D721Med (cell line): ENCODE data around the gene ZNF775.

Experiments used
- DNase-seq: peaks from one replicate; pipeline ENCODE4 v3.0.0; 2011; ENCODE audit warnings: low spot score; ENCODE audit not compliant: insufficient read length
- FAIRE-seq: peaks from 2 replicates; lab custom pipeline; 2011; peaks lifted over from hg19 to GRCh38; lab: Jason Lieb, UNC
- TF ChIP-seq, protein P1 (sequence below): IDR thresholded peaks from 2 replicates; pipeline ENCODE4 v1.5.1; 2012; ENCODE audit warnings: mild to moderate bottlenecking, control low read depth; ENCODE audit not compliant: insufficient read depth; ENCODE audit errors: missing control alignments

The ZNF775 gene

DNA sequence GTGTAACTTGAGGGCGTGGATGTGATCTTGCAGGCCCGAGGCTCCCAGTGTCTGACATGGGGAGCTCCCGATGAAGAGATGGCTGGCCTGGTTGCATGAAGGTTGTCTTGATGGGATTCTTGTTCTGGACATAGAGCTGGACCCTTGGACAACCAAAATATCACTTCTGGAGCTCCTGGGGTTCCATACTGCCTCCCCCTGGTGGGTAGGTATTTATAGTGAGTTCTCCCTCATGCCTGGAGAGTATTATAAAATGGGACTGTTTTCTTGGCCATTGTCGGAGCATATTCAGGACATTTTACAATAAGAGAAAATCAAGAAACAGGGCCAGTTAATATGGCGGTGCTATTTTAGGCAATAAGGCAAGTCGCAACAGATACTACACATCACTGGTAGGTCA lies 38.7 kb downstream of the ZNF775 start:
- TF ChIP-seq, protein P1, sequence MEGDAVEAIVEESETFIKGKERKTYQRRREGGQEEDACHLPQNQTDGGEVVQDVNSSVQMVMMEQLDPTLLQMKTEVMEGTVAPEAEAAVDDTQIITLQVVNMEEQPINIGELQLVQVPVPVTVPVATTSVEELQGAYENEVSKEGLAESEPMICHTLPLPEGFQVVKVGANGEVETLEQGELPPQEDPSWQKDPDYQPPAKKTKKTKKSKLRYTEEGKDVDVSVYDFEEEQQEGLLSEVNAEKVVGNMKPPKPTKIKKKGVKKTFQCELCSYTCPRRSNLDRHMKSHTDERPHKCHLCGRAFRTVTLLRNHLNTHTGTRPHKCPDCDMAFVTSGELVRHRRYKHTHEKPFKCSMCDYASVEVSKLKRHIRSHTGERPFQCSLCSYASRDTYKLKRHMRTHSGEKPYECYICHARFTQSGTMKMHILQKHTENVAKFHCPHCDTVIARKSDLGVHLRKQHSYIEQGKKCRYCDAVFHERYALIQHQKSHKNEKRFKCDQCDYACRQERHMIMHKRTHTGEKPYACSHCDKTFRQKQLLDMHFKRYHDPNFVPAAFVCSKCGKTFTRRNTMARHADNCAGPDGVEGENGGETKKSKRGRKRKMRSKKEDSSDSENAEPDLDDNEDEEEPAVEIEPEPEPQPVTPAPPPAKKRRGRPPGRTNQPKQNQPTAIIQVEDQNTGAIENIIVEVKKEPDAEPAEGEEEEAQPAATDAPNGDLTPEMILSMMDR = no peak
- DNase-seq = no peak
- FAIRE-seq = no peak

GRCh38 chr7:150420242-150420641 lies 41.1 kb downstream of the ZNF775 start:
- DNase-seq (no peak), FAIRE-seq (no peak)
- TF ChIP-seq, protein P1 = no peak

DNA sequence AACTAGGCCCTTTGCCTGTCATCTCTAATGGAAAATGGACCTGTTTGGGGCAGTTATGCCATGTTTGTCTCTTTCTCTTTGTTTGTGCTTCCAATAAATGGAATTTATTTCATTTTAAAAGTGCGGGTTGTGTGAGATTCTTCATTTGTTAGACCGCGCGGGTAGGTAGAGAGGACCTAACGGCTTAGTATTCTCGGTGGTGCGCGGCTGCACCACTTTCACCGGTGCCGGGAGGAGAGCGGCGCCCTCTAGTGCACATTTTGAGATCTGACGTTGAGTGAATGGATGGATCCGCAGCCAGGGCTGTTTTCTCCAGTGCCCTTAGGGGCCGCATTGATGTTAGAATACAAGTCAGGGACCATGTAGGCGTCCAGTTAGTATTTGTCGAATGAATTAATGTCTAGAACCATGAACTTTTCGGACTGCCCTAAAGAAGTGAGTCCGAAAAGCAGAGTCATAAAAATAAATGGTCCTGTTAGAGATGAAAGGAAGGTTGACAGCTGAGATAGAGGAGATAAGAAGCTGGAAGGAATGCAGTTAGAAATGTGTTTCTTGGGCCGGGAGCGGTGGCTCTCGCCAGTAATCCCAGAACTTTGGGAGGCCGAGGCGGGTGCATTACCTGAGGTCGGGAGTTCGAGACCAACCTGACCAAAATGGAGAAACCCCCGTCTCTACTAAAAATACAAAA lies 42.0 kb downstream of the ZNF775 start:
- TF ChIP-seq, protein P1 = peak; percentile 92
- DNase-seq = peak; percentile 76
- FAIRE-seq = no peak

DNA sequence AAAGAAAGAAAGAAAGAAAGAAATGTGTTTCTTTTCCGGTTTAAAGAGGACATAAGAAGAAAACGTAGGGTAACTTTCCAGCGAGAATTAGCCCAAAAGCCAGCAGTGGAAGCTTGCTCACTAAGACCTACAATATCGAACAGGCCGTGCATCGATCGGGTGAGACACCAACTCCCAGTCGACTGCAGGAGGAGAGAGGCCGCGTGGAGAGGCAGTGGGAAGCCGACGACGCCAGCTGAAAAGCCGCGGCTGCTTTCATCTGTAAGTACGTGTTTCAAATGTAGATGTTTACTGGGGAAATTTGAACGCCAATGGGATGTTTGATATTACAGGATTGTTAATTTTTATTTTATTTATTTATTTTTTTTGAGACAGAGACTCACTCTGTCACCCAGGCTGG lies 42.7 kb downstream of the ZNF775 start:
- TF ChIP-seq, protein P1 = no peak
- FAIRE-seq (no peak), DNase-seq (no peak)

GRCh38 chr7:150425670-150426069 lies 46.5 kb downstream of the ZNF775 start:
- DNase-seq (no peak), FAIRE-seq (no peak)
- TF ChIP-seq, protein P1 = no peak

- FAIRE-seq (no peak), DNase-seq (no peak)
- TF ChIP-seq, protein P1 = no peak
These were observed 49.7 kb downstream of the ZNF775 start for GRCh38 chr7:150428671-150429451.

- FAIRE-seq (no peak), DNase-seq (no peak)
- TF ChIP-seq, protein P1 = no peak
These were observed 50.6 kb downstream of the ZNF775 start for GRCh38 chr7:150429699-150430098.
